D721Med (cell line): Measurements from ENCODE around the gene CERK.

Source experiments
- DNase-seq: peaks from one replicate; pipeline ENCODE4 v3.0.0; 2011; ENCODE audit warnings: low spot score; ENCODE audit not compliant: insufficient read length
- FAIRE-seq: peaks from 2 replicates; lab custom pipeline; 2011; peaks lifted over from hg19 to GRCh38; lab: Jason Lieb, UNC
- TF ChIP-seq, protein P1 (sequence below): IDR thresholded peaks from 2 replicates; pipeline ENCODE4 v1.5.1; 2012; ENCODE audit warnings: mild to moderate bottlenecking, control low read depth; ENCODE audit not compliant: insufficient read depth; ENCODE audit errors: missing control alignments

Gene CERK

DNA sequence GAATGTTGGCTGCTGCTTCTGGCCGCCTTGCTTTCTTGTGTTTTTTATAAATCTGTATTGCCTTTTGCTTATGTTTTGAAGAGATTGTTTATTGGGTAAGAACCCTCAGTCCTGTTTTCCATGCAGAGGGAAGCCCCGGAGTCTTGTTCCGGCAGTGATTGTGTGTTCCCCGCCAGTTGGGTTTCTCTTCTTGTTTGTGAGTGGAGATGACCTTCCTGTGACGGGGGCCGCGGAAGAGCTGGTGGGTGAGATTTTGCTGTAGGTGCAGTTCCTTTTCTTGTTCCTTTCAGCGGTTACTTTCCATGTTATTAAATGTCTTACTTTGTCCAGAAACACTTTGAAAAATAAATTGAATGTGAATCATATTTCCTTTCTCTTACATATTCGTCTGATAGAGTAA is 32.7 kb upstream of the CERK start:
- DNase-seq: no peak
- no peak for FAIRE-seq
- TF ChIP-seq, protein P1, sequence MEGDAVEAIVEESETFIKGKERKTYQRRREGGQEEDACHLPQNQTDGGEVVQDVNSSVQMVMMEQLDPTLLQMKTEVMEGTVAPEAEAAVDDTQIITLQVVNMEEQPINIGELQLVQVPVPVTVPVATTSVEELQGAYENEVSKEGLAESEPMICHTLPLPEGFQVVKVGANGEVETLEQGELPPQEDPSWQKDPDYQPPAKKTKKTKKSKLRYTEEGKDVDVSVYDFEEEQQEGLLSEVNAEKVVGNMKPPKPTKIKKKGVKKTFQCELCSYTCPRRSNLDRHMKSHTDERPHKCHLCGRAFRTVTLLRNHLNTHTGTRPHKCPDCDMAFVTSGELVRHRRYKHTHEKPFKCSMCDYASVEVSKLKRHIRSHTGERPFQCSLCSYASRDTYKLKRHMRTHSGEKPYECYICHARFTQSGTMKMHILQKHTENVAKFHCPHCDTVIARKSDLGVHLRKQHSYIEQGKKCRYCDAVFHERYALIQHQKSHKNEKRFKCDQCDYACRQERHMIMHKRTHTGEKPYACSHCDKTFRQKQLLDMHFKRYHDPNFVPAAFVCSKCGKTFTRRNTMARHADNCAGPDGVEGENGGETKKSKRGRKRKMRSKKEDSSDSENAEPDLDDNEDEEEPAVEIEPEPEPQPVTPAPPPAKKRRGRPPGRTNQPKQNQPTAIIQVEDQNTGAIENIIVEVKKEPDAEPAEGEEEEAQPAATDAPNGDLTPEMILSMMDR: no peak

DNA sequence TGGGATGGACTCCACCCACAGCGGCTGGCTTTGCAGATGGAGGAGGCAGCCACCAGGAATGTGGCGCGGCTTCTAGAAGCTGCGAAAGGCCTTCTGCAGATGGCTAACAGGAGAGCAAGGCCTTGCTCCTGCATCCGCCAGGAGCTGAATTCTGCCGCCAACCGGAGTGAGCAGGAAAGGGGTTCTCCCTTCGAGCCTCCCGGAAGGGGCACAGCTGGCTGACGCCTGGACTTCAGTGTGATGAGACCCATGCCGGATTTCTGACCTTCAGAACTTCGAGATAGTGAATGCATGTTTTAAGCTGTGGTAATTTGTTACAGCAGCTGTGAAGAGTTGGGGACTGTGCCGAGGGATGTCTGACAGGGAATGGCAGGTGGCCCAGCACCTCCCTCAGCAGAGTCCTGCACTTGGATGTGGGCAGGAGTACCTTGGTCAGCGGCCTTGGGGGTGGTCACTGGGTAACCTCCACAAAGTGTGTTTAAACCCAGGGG is 32.1 kb upstream of the CERK start:
- DNase-seq (no peak), FAIRE-seq (no peak)
- TF ChIP-seq, protein P1: no peak

DNA sequence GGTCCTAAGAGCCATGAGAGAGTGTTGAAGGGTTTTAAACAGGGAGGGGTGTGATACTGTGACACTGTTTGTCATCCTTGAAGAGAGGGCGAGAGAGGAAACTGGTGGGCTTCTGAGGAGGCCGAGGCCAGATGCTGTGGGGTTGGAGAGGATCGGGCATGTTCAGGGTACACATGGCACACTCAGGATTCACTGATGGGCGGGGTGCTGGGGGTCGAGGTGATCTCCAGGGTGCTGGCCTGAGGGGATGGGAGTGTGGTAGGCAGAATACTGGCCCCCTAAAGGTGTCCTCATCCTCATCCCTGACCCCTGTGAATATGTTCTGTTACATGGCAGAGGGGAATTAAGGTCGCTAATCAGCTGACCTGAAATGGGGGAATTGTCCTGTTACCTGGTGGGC is 31.7 kb upstream of the CERK start:
- no peak for FAIRE-seq
- TF ChIP-seq, protein P1: no peak

DNA sequence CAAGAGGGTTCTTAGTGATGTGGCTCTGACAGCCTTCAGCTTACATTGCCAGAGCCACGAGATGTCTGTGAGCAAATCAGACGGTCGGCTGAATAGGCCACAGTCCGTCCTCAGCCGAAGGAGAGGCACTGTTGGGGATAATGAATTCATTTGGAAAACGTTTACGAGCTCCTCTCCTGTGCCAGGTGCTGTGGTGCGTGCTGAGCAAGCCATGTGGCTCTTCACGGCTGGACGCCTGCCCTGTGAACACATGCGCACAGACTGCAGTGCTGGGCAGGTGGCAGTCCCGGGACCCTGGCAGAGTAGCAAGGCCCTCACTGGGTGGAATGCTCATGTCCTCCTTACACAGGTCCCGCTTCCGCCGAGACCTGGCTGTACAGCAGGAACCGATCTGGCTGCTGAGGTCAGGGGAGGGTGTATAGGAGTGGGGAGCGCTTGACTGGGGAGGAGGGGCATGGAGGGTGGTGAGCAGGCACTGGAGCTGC is 31.2 kb upstream of the CERK start:
- no peak for DNase-seq
- TF ChIP-seq, protein P1: no peak
- no peak for FAIRE-seq

More for the DNA sequence above, 31.7 kb upstream of the CERK start:
- DNase-seq: no peak

DNA sequence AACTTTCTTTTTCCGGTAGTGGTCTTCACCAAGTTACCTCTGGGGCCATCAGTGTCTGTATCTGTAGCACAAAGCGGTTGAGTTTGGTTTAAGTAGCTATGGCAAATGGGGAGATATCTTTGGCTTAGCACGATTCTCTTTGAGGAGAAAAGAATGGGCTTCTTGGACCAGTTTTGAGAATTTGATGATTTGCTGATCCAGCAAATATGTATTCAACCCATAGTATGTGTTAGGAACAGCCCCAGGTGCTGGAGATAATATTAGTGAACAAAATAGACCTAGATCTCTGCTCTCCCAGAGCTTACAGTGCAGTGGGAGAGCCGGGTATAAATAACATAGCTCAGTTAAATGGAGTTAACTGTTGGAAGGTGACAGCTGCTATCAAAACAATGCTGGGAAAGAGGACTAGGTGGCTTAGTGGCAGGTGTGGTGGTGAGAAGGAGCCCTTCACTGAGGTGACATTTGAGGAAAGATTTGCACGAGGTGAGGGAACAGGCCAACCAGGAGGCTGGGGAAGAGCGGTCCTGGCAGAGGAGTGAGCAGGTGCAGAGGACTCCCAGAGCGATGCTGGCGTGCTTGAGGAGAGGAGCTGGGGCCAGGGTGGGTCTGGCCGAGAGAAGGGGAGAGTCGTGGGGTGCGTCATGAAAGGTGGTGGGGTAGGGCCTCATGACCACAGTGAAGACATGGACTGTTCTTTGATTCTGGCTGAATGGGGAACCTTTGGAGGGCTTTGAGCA is 29.4 kb upstream of the CERK start:
- FAIRE-seq: no peak
- TF ChIP-seq, protein P1: no peak

DNA sequence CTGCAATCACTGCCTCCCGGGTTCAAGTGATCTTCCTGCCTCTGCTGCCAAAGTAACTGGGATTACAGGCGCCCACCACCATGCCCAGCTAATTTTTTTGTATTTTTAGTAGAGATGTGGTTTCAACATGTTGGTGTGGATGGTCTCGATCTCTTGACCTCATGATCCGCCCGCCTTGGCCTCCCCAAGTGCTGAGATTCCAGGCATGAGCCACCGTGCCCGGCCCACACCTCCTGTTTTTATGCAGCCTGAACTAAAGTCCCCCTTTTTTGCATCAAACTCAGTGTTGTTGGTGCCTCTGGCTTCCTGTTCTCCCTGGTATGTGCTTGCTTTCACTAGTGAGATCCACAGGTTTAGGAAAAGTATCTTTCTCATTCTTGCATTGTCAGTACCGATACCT is 28.6 kb upstream of the CERK start:
- DNase-seq (no peak), FAIRE-seq (no peak)
- TF ChIP-seq, protein P1: no peak

More for the DNA sequence above, 29.4 kb upstream of the CERK start:
- no peak for DNase-seq
